Fibroblast of the aortic adventitia (primary cell): ENCODE measurements around the gene AKT2. TPM values are rescaled to one million over a fixed set of nuclear protein-coding genes. Genes with fewer than 3 reads are reported as not detected.

Experiments
- DNase-seq: peaks from one replicate; pipeline ENCODE4 v3.0.0-alpha.2; 2010; ENCODE audit warnings: low read depth
- H3K4me3 ChIP-seq: 2 replicates; pipeline ENCODE4 v1.5.1; 2011; ENCODE audit warnings: low read depth, mild to moderate bottlenecking, control low read depth, low read length, moderate library complexity
- CTCF ChIP-seq: IDR thresholded peaks from 2 replicates; pipeline ENCODE4 v1.5.1; 2011; ENCODE audit warnings: mild to moderate bottlenecking, low read length, control low read depth, inconsistent platforms; ENCODE audit not compliant: insufficient read depth
- total RNA-seq: library from RNA; depleted of rRNA; stranded (reverse); fragments of >200 nt; gene quantifications from 2 replicates; pipeline ENCODE4 v1.2.3, GENCODE V29; 2012; ENCODE audit warnings: low replicate concordance

The AKT2 gene
- total RNA-seq, 1 donor, result 124 TPM

- no peak overlapping the region for H3K4me3 ChIP-seq
- no peak for DNase-seq
- TF ChIP-seq CTCF, result no peak
These were observed 35.4 kb downstream of the AKT2 start for GRCh38 chr19:40249781-40250180.

- no peak for DNase-seq
- no peak for TF ChIP-seq CTCF
- no peak overlapping the region for H3K4me3 ChIP-seq
These were observed 35.9 kb downstream of the AKT2 start for GRCh38 chr19:40249201-40249600.

- no peak for TF ChIP-seq CTCF
- DNase-seq, result no peak
- H3K4me3 ChIP-seq, result no peak overlapping the region
These were observed 37.3 kb downstream of the AKT2 start for GRCh38 chr19:40247735-40248262.

GRCh38 chr19:40247178-40247577, 38.0 kb downstream of the AKT2 start:
- no peak for DNase-seq
- H3K4me3 ChIP-seq, result no peak overlapping the region
- no peak for TF ChIP-seq CTCF

- no peak overlapping the region for H3K4me3 ChIP-seq
- no peak for DNase-seq
- TF ChIP-seq CTCF, result no peak
These were observed 38.7 kb downstream of the AKT2 start for GRCh38 chr19:40246292-40247073.

- TF ChIP-seq CTCF, result no peak
- no peak overlapping the region for H3K4me3 ChIP-seq
- no peak for DNase-seq
These were observed 39.5 kb downstream of the AKT2 start for GRCh38 chr19:40245506-40246128.
